Vagina (tissue), 2 donors: ENCODE results near the gene PIP4K2C.

Experiments
- CTCF ChIP-seq, 3 experiments: fragments of 450-650 bp in 2 of 3; fragments of 200-600 bp in 1 of 3; sonication (generic) in 1 of 3; IDR thresholded peaks; one replicate each; pipeline ENCODE4 v1.5.1; 2017 to 2019; ENCODE audit warnings: antibody characterized with exemption in 3 of 3, mild to moderate bottlenecking in 2 of 3, moderate library complexity in 2 of 3
- POLR2A ChIP-seq, 2 donors: fragments of 450-650 bp; IDR thresholded peaks; one replicate each; pipeline ENCODE4 v1.6.1; 2017; ENCODE audit warnings: antibody characterized with exemption in 2 of 2, mild to moderate bottlenecking in 2 of 2, moderate library complexity in 2 of 2
- POLR2AphosphoS5 ChIP-seq, 2 donors: sonication (generic); formaldehyde crosslinking; IDR thresholded peaks; one replicate each; pipeline ENCODE4 v1.9.0; 2017; ENCODE audit warnings: antibody characterized with exemption in 2 of 2, mild to moderate bottlenecking in 2 of 2, low read depth in 1 of 2; ENCODE audit not compliant: insufficient read depth in 1 of 2

GRCh38 chr12:57590479-57590863, 521 bp upstream of the PIP4K2C start:
- TF ChIP-seq CTCF (IDR thresholded peaks at IDR 0.05) (no peak), POLR2A (IDR thresholded peaks at IDR 0.05) (no peak), POLR2AphosphoS5 (IDR thresholded peaks at IDR 0.05; ENCODE audit: insufficient read depth in 1 of 2, low read depth in 1 of 2) (no peak)
